Nephron progenitor cell (in vitro differentiated cells): ENCODE data around the gene C10orf90.

ENCODE experiments used
- DNase-seq: peaks from one replicate; pipeline ENCODE4 v3.0.0; 2021
- H3K27ac Mint-ChIP-seq: 2 replicates; pipeline ENCODE4 v1.8.0; 2021; ENCODE audit warnings: mild to moderate bottlenecking, moderate library complexity, mixed read lengths
- H3K27me3 Mint-ChIP-seq: 2 replicates; pipeline ENCODE4 v1.8.0; 2021; ENCODE audit warnings: mild to moderate bottlenecking, low read depth, mixed read lengths; ENCODE audit not compliant: poor library complexity
- H3K36me3 Mint-ChIP-seq: 2 replicates; pipeline ENCODE4 v1.8.0; 2021; ENCODE audit warnings: low read depth, mixed read lengths
- H3K4me1 Mint-ChIP-seq: 2 replicates; pipeline ENCODE4 v1.8.0; 2021; ENCODE audit warnings: mixed read lengths
- H3K4me3 Mint-ChIP-seq: 2 replicates; pipeline ENCODE4 v1.8.0; 2021; ENCODE audit warnings: mild to moderate bottlenecking, moderate library complexity, mixed read lengths
- H3K9me3 Mint-ChIP-seq: 2 replicates; pipeline ENCODE4 v1.8.0; 2021; ENCODE audit warnings: mild to moderate bottlenecking, moderate library complexity, mixed read lengths
- TF ChIP-seq, protein P1 (sequence below): fragments of 200-600 bp; sonication (generic); IDR thresholded peaks from 2 replicates; pipeline ENCODE4 v1.5.0; 2021; ENCODE audit warnings: antibody characterized with exemption

The C10orf90 gene

GRCh38 chr10:126438407-126438783 lies 232.1 kb downstream of the C10orf90 start:
- Mint-ChIP-seq H3K9me3 (peaks cover 7% of the 10 kb centered on the region), H3K27me3 (peaks cover 6% of the 10 kb centered on the region), H3K4me3 (no peak overlapping the region), H3K27ac (no peak overlapping the region), H3K36me3 (no peaks in the 10 kb centered on the region), H3K4me1 (no peaks in the 10 kb centered on the region)
- DNase-seq = no peak
- TF ChIP-seq, protein P1, sequence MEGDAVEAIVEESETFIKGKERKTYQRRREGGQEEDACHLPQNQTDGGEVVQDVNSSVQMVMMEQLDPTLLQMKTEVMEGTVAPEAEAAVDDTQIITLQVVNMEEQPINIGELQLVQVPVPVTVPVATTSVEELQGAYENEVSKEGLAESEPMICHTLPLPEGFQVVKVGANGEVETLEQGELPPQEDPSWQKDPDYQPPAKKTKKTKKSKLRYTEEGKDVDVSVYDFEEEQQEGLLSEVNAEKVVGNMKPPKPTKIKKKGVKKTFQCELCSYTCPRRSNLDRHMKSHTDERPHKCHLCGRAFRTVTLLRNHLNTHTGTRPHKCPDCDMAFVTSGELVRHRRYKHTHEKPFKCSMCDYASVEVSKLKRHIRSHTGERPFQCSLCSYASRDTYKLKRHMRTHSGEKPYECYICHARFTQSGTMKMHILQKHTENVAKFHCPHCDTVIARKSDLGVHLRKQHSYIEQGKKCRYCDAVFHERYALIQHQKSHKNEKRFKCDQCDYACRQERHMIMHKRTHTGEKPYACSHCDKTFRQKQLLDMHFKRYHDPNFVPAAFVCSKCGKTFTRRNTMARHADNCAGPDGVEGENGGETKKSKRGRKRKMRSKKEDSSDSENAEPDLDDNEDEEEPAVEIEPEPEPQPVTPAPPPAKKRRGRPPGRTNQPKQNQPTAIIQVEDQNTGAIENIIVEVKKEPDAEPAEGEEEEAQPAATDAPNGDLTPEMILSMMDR = no peak

- no peak overlapping the region for H3K27ac Mint-ChIP-seq
These were observed 232.7 kb downstream of the C10orf90 start for GRCh38 chr10:126437635-126438406.

GRCh38 chr10:126434235-126434634 lies 236.3 kb downstream of the C10orf90 start:
- H3K9me3 Mint-ChIP-seq = no peaks in the 10 kb centered on the region

More at GRCh38 chr10:126437635-126438406, 232.7 kb downstream of the C10orf90 start:
- Mint-ChIP-seq H3K4me1 (no peaks in the 10 kb centered on the region), H3K36me3 (no peaks in the 10 kb centered on the region), H3K27me3 (peaks cover 6% of the 10 kb centered on the region), H3K4me3 (no peak overlapping the region), H3K9me3 (peaks cover 4% of the 10 kb centered on the region)
- no peak for DNase-seq
- TF ChIP-seq, protein P1 = no peak

GRCh38 chr10:126433351-126433750 lies 237.1 kb downstream of the C10orf90 start:
- Mint-ChIP-seq H3K9me3 (no peaks in the 10 kb centered on the region), H3K27ac (no peak overlapping the region)
- DNase-seq = no peak

More at GRCh38 chr10:126434235-126434634, 236.3 kb downstream of the C10orf90 start:
- H3K4me3 Mint-ChIP-seq = no peak overlapping the region
- peaks cover 14% of the 10 kb centered on the region for H3K27me3 Mint-ChIP-seq
- no peaks in the 10 kb centered on the region for H3K36me3 Mint-ChIP-seq
- DNase-seq = no peak
- peaks cover 8% of the 10 kb centered on the region for H3K4me1 Mint-ChIP-seq
- TF ChIP-seq, protein P1 = no peak
- H3K27ac Mint-ChIP-seq = no peak overlapping the region

GRCh38 chr10:126432507-126432906 lies 238.0 kb downstream of the C10orf90 start:
- DNase-seq = no peak
- Mint-ChIP-seq H3K36me3 (no peaks in the 10 kb centered on the region), H3K27me3 (peaks cover 17% of the 10 kb centered on the region), H3K27ac (no peak overlapping the region), H3K4me3 (no peak overlapping the region), H3K9me3 (no peaks in the 10 kb centered on the region), H3K4me1 (peaks cover 8% of the 10 kb centered on the region)
- TF ChIP-seq, protein P1 = no peak

More at GRCh38 chr10:126433351-126433750, 237.1 kb downstream of the C10orf90 start:
- H3K4me3 Mint-ChIP-seq = no peak overlapping the region
- no peaks in the 10 kb centered on the region for H3K36me3 Mint-ChIP-seq
- peaks cover 8% of the 10 kb centered on the region for H3K4me1 Mint-ChIP-seq
- TF ChIP-seq, protein P1 = no peak
- H3K27me3 Mint-ChIP-seq = peaks cover 14% of the 10 kb centered on the region

- Mint-ChIP-seq H3K36me3 (no peaks in the 10 kb centered on the region), H3K27me3 (peaks cover 17% of the 10 kb centered on the region), H3K9me3 (no peaks in the 10 kb centered on the region), H3K4me3 (no peak overlapping the region), H3K4me1 (peaks cover 8% of the 10 kb centered on the region), H3K27ac (no peak overlapping the region)
- TF ChIP-seq, protein P1 = no peak
- DNase-seq = no peak
These were observed 238.7 kb downstream of the C10orf90 start for GRCh38 chr10:126431816-126432215.
